ENCODE results near the gene TTN.

Gene TTN

GRCh38 chr2:178807227-178808008, at the start of gene TTN:
Gene TTN, minus strand, starts transcription at chr2:178807423. Its CDS starts 2,781 bp downstream, at chr2:178804642.
- no peak for DNase-seq (ENCODE audit: low read depth)

DNA sequence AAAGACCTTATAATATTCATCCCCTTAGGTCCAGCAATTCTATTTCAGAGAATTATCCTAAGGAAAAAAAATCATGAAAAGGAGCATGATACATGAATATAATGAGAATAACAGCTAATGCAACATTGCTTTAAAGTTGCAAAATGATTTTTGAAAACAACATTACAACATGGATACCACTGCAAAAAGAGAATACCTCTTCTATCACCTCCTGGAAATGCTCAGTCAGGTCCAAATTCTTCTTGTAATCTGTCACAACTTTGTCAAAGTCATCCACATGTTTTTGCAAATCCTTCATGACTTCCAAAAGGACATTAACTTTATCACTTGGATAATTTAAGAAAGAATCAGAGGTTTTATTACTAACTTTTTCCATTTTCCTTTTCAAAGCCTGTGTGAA, 47.9 kb upstream of the TTN start:
- DNase-seq (ENCODE audit: low read depth) = no peak

DNA sequence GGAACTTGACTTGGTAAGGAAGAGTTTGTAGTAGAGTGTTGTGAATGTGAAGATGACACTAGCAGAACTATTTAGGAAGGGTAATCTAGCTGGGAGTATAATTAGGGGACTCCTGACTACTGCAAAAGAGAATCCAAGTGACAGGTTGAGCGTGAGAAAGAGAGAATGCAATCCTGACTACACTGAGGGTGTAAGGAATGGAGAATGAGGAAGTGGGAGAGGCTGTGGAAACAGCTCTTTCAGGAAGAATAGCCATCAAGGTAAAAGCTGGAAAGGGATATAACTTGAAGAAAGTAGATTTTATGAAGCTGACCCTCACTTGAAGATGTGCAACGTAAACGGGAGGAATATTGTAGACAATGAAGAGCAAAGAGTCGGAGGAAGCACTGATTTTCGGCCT, 41.1 kb upstream of the TTN start:
- no peak for DNase-seq (ENCODE audit: low read depth)

DNA sequence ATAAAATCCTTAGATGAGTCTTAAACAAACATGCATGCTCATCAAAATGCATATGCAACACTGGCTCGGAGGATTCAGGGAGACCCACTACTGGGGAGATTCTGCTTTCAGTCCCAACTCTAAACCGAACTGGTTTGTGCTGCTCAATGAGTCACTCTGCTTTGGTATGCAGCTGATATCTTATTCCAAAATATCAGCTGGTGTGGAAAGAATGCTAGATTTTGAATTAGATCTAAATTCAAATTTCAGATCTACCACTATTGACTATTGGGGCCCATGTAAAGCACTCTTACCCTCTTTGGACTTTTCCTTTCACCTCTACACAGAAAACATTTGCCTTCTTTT, 39.2 kb upstream of the TTN start:
- DNase-seq (ENCODE audit: low read depth) = peak; percentile 22

DNA sequence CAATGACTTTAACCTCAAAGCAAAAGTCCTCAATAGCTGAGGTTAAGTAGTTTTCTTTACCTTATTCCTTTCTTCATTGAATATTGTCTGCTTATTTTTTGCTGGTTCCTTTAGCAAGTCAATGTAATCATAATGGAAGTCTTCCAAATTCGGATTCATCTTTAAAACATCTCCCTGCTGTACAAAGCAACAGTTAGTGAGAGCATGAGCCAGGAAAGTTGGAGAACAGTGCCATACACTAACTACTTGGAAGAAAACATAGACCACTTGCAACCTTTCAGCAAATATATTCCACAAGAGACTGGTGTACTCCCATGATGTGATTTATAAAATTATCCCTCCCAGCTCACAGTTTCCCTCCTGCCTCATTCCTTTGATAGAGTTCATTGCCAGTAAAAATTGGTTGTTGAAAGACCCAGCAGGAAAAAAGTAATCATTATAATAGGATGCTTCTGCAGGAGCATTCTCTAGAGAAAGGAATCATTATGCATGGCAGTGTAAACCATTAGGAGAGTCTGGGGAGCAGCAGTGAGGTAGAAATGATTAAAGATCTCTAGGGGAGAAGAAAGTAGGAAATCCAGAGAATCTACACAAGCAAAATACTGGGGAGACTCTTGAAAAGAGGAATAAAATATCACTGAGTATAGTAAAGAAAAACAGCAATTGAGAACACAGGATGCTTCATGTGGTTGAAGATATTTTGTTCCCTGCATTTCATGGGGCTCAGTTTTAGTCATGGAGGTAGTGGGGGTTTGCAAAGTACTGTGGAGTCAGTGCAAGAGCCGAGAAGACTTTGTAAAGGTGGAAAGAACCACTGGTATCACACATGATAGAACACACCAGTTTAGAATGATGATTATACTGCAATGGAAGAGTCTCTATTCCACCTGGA, 38.6 kb upstream of the TTN start:
- DNase-seq (ENCODE audit: low read depth) = peak; percentile 54

DNA sequence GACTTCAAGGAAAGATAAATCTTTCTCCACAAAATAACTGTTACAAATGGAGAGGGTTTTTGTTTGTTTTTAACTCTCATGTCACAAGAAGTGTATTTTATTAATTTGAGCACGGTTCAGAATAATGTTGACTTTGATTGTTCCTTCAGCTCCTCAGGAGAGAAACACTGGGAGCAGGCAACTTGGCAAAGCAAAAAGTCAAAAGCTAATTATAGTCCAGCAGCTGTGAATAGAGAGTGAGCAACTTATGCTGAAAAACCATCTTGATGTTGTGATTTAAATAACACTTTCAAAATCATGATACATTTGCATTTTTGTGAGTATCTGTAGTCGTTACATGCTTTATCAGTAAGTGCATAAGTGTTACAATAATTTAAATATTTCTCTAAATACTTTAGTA, 37.5 kb upstream of the TTN start:
- DNase-seq (ENCODE audit: low read depth) = no peak

GRCh38 chr2:178844269-178844668, 37.0 kb upstream of the TTN start:
- DNase-seq (ENCODE audit: low read depth) = no peak

DNA sequence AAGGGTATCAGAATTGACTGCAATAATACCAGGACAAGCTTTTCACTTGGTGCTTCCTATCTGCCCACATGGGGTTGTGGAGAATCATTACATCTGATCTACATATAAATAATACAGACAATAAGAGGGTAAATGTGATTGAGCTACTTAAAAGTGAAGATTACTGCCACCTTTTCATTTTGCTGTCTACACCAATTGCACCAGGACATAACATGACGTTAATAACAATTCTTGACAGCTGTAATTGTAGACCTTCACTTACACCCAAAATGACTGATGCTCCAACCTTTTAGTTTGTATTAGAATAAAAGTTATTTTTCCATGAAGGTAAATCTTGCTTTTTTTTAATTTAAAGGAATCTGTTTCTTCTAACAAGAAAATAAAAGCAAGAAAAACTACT, 36.5 kb upstream of the TTN start:
- DNase-seq (ENCODE audit: low read depth) = no peak

- no peak for DNase-seq (ENCODE audit: low read depth)
Measured at GRCh38 chr2:178836807-178837206, 29.6 kb upstream of the TTN start.

GRCh38 chr2:178834086-178834485, 26.9 kb upstream of the TTN start:
- no peak for DNase-seq (ENCODE audit: low read depth)

DNA sequence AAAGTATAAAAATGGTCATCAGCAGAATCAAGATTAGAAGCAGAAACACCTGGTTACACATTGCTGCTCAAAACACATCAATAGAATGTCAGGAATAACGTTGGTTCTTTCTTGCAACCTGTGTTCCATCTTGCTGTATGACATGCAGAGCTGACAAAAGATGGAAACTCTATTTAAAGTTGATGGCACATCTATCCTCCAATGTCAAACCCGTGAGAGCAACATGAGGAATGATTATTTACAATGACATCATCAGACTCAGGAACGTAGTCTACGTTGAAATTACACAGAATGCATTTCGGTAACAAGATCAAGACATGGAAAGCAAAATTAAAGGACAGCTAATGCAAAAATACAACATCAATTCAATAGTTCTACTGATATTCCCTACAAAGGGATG, 26.2 kb upstream of the TTN start:
- no peak for DNase-seq (ENCODE audit: low read depth)

- DNase-seq (ENCODE audit: low read depth) = no peak
Measured at GRCh38 chr2:178830451-178830850, 23.2 kb upstream of the TTN start.

- peak; percentile 17 for DNase-seq (ENCODE audit: low read depth)
Measured at GRCh38 chr2:178829981-178830380, 22.8 kb upstream of the TTN start.

- DNase-seq (ENCODE audit: low read depth) = peak; percentile 28
Measured at GRCh38 chr2:178829299-178829960, 22.2 kb upstream of the TTN start.

DNA sequence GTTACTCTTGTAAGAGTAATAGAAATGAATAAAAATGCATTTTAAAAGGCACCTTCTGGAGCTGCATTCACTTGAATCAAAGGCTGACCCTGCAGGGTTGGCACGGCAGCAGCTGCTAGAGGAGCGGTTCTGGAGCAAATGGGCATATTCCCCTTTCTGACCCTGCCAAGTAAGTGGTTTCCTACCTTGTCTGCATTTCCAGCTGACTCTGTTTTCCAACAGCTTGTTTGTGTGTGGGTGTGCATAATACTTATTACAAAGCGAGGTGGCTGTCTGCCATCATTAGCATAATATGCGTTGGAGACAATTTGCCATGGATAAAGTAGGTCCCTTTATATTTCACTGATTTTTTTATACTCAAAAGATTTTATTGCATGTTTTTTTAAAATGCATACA, 21.3 kb upstream of the TTN start:
- no peak for DNase-seq (ENCODE audit: low read depth)

GRCh38 chr2:178827739-178828485, 20.7 kb upstream of the TTN start:
- no peak for DNase-seq (ENCODE audit: low read depth)

DNA sequence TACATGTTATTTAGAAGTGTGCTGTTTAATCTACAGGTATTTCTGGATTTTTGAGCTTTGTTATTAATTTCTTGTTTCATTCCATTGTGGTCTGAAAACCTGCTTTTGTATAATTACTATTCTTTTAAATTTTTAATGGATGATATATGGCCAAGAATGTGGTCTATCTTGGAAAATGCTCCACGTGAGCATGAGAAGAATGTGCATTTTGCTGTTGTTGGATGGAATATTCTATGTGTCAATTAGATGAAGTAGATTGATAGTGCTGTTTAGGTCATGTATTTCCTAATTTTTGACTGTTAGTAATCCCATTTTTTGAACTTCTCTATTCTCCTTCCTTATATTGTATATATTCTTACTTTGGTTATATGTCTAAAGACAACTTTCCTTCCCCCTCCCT, 19.9 kb upstream of the TTN start:
- DNase-seq (ENCODE audit: low read depth) = no peak

GRCh38 chr2:178825183-178825582, 18.0 kb upstream of the TTN start:
- peak; percentile 77 for DNase-seq (ENCODE audit: low read depth)

DNA sequence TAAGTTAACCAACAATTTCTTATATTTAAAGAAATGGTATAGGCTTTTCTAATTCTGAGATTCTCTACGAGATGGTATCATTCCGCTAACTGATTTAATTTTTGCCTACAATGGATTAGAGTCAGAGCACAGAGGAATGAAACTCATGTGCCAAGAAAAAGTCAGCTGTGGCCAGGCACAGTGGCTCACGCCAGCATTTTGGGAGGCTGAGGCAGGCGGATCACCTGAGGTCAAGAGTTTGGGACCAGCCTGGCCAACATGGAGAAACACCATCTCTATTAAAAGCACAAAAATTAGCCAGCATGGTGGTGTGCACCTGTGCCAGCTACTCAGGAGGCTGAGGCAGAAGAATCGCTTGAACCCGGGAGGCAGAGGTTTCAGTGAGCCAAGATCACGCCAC, 17.0 kb upstream of the TTN start:
- no peak for DNase-seq (ENCODE audit: low read depth)

GRCh38 chr2:178819992-178820391, 12.8 kb upstream of the TTN start:
- no peak for DNase-seq (ENCODE audit: low read depth)

DNA sequence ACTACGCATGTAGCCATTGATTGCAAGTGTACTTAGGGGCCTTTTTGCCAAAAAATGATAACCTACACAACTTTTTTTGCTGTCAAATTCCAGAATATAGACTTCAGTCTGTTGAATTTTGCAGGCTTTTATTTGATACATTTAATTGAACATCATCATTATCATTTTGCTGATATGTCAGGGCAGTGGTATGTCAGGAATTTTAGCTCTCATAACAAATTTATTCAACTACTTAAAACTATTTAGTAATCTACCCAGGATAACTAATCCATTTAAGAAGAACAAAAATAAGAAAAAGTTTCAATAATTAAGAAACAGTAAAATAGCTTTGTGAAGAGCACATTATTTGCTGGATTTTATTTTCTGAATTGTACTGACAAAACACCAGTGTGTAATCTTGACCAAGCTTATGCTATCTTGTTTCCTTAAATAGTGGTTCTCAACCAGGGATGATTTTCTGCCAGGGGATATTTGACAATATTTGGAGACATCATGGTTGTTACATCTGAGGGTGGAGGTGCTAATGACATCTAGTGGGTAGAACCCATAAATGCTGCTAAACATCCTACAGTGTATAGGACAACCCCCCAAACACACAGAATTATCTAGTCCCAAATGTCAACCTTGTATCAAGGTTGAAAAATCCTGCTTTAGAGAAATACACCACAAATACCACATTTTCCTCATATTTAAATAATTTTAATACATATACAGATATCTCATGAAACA, 12.1 kb upstream of the TTN start:
- peak; percentile 12 for DNase-seq (ENCODE audit: low read depth)

Measured in ELR (cell line).